ENCODE data around the gene TIE1. TPM values are rescaled to one million over a fixed set of nuclear protein-coding genes. Genes with fewer than 3 reads are reported as not detected.

The TIE1 gene
- total RNA-seq, 1 donor from 2014 or later: 49.6 TPM

DNA sequence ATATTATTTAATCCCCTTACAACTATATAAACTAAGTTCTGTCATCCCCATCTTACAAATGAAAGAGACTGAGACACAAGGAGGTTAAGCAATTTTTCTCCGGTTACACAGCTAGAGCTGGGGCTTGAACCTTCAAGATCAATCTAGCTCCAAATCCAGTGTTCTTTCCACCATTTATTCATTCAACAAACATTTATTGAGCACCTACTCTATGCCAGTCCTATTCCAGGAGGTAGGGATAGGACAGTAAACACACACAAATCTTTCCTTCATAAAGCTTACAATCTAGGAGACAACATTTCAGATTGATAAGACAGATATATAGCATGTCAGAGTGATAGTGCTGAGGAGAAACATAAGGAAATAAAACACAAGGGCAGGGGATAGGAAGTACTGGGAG is 33.9 kb upstream of the TIE1 start:
- H3K27ac ChIP-seq (ENCODE audit: low read depth, low read length): no peak overlapping the region
- H3K36me3 ChIP-seq (ENCODE audit: control insufficient read depth in 3 of 3, insufficient read depth in 3 of 3, low read length in 3 of 3): no peaks in the 10 kb centered on the region
- no peak overlapping the region for H3K4me3 ChIP-seq (ENCODE audit: low read length in 3 of 3)
- H3K4me1 ChIP-seq (ENCODE audit: control insufficient read depth in 3 of 3, insufficient read depth in 3 of 3, low read length in 3 of 3): no peaks in the 10 kb centered on the region
- H3K9me3 ChIP-seq (ENCODE audit: control insufficient read depth in 3 of 3, low read length in 3 of 3): no peaks in the 10 kb centered on the region
- peaks cover 19 to 23% (median 22%) of the 10 kb centered on the region in 3 donors for H3K27me3 ChIP-seq (ENCODE audit: control insufficient read depth in 3 of 3, insufficient read depth in 3 of 3, low read length in 3 of 3)
- no peak overlapping the region for H3K9ac ChIP-seq (ENCODE audit: low read depth in 1 of 3, low read length in 3 of 3)

DNA sequence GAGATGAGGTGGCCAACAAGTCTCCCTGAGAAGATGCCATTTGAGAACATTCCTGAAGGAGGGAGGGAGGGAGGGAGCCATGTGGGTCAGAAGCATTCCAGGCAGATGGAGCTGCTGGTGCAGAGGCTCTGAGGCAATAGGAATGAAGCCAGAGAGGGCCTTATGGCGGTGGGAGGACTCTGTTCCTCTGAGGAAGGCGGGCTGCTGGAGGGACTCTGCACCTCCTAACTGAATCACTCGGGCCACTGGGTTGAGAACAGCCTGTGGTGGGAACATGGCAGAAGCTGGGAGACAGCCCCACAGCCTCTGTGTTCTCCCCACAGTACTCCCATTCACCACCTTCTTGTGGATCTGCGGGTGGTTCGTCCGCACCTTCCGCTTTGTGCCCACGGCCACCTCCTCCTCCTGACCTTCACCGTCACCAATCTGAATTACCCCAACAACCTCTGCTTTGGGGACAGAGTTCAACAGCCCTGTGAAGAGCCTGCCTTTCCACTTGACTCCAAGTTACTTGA is 33.4 kb upstream of the TIE1 start:
- Histone ChIP-seq H3K9ac (ENCODE audit: low read depth in 1 of 3, low read length in 3 of 3) (no peak overlapping the region), H3K4me1 (ENCODE audit: control insufficient read depth in 3 of 3, insufficient read depth in 3 of 3, low read length in 3 of 3) (no peaks in the 10 kb centered on the region), H3K27me3 (ENCODE audit: control insufficient read depth in 3 of 3, insufficient read depth in 3 of 3, low read length in 3 of 3) (peaks cover 23 to 27% (median 26%) of the 10 kb centered on the region in 3 donors), H3K4me3 (ENCODE audit: low read length in 3 of 3) (no peak overlapping the region), H3K9me3 (ENCODE audit: control insufficient read depth in 3 of 3, low read length in 3 of 3) (no peaks in the 10 kb centered on the region), H3K36me3 (ENCODE audit: control insufficient read depth in 3 of 3, insufficient read depth in 3 of 3, low read length in 3 of 3) (no peaks in the 10 kb centered on the region), H3K27ac (ENCODE audit: low read depth, low read length) (no peak overlapping the region)

DNA sequence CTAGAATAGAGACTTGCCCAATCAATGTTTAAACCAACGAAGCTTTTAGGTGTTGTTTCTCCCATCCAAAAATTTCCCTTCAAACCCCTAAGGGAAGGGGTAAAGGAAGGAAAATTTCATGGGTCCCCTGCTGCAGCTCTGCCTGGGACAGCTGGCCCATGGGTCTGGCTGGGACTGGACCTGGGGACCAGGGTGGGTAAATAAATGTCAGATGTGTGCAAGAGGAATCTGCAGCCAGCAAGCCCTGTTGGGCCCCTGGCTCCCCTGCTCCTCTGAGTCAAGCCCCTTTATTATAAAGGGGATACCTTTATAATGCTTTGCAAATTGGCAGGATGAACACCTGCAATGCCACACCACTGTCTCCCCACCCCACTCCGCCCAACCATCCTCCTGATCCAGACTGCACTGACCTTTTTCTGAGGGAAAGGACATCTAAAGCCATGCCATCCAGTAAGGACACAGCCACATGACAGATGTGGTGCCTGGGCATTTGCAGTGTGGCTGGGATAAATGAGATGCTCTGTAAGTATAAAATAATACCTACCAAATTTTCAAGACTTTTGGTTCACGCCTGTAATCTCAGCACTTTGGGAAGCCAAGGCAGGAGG is 32.9 kb upstream of the TIE1 start:
- Histone ChIP-seq H3K27ac (ENCODE audit: low read depth, low read length) (no peak overlapping the region), H3K9ac (ENCODE audit: low read depth in 1 of 3, low read length in 3 of 3) (no peak overlapping the region), H3K36me3 (ENCODE audit: control insufficient read depth in 3 of 3, insufficient read depth in 3 of 3, low read length in 3 of 3) (no peaks in the 10 kb centered on the region), H3K27me3 (ENCODE audit: control insufficient read depth in 3 of 3, insufficient read depth in 3 of 3, low read length in 3 of 3) (peaks cover 26 to 33% (median 26%) of the 10 kb centered on the region in 3 donors), H3K4me3 (ENCODE audit: low read length in 3 of 3) (no peak overlapping the region), H3K4me1 (ENCODE audit: control insufficient read depth in 3 of 3, insufficient read depth in 3 of 3, low read length in 3 of 3) (no peaks in the 10 kb centered on the region), H3K9me3 (ENCODE audit: control insufficient read depth in 3 of 3, low read length in 3 of 3) (no peaks in the 10 kb centered on the region)

DNA sequence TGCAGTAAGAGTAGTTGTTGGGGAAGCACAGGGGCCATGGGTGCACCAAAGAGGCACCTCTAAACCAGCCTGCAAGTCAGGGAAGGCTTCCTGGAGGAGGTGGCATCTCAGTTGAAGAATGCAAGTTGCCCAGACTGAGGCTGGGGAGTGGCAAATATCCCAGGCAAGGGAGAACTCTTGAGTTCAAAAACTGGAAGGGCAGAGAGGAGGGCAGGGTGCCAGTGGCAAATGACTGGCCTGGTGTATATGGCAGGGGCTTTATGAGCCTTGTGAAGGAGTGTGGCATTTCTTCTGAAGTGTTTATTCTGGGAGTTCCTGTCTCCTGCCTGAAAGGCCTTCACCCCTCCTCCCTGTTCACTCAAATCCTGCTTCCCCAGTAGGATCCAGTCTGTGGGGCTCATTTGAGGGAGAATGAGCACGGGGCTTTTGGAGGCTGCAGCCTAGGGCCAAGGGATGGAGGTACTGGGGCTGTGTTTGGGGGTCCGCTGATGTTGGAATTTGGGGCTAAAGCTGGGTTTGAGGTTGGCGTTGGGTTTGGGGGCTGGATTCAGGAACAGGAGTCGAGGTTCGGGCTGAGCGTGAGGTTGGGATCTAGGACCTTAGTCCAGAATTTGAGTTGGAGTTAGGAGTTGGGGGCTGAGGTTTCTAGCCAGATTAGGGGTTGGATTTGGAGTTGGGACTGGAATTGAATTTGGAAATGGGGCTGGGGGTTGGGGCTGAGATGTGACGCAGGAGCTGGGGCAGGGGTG is 31.0 kb upstream of the TIE1 start, which contains the start of gene TMEM125:
Gene TMEM125 (plus strand): TSS at position 357 of the 749 bp plus-strand sequence. CDS start 2,740 bp downstream, outside the sequence.
- Histone ChIP-seq H3K4me1 (ENCODE audit: control insufficient read depth in 3 of 3, insufficient read depth in 3 of 3, low read length in 3 of 3) (no peaks in the 10 kb centered on the region), H3K36me3 (ENCODE audit: control insufficient read depth in 3 of 3, insufficient read depth in 3 of 3, low read length in 3 of 3) (no peaks in the 10 kb centered on the region), H3K9ac (ENCODE audit: low read depth in 1 of 3, low read length in 3 of 3) (no peak within 1 kb of the TSS), H3K27ac (ENCODE audit: low read depth, low read length) (no peak within 1 kb of the TSS), H3K9me3 (ENCODE audit: control insufficient read depth in 3 of 3, low read length in 3 of 3) (no peaks in the 10 kb centered on the region), H3K27me3 (ENCODE audit: control insufficient read depth in 3 of 3, insufficient read depth in 3 of 3, low read length in 3 of 3) (peaks cover 26 to 36% (median 29%) of the 10 kb centered on the region in 3 donors), H3K4me3 (ENCODE audit: low read length in 3 of 3) (no peak within 1 kb of the TSS)

DNA sequence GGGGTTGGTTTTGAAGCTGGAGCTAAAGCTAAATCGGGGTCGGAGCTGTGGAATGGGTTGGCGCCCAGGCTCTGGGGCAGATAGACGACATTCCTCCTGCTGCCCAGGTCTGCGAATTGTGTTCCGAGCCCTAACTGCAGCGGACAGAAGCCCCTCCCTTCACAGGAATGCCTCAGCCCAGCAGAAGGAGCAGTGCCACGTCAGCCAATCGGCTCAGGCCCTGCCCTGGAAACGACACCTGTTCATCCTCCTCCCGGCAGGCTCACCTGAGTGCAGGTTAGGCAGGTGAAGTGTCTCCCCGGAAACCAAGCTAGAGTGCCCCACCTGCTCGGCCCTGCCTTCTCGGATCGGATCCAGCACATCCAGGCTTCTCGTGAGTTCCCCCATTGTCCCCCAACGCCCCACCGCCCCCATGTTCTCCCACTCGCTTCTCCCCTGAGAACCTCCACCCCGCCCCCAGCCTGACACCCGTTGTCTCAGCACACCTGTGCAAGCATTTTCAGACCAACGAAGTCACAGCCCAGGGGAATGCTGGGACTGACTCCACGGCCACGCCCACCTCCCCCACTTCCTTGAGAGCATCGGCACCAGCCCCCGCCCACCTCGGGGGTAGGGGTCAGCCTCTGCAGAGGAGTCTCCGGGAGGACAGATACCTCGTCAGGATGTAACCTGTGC is 30.2 kb upstream of the TIE1 start:
- no peaks in the 10 kb centered on the region for H3K36me3 ChIP-seq (ENCODE audit: control insufficient read depth in 3 of 3, insufficient read depth in 3 of 3, low read length in 3 of 3)
- H3K4me1 ChIP-seq (ENCODE audit: control insufficient read depth in 3 of 3, insufficient read depth in 3 of 3, low read length in 3 of 3): no peaks in the 10 kb centered on the region
- H3K27ac ChIP-seq (ENCODE audit: low read depth, low read length): no peak overlapping the region
- H3K27me3 ChIP-seq (ENCODE audit: control insufficient read depth in 3 of 3, insufficient read depth in 3 of 3, low read length in 3 of 3): peaks cover 26 to 36% (median 35%) of the 10 kb centered on the region in 3 donors
- no peak overlapping the region for H3K4me3 ChIP-seq (ENCODE audit: low read length in 3 of 3)
- H3K9me3 ChIP-seq (ENCODE audit: control insufficient read depth in 3 of 3, low read length in 3 of 3): no peaks in the 10 kb centered on the region
- H3K9ac ChIP-seq (ENCODE audit: low read depth in 1 of 3, low read length in 3 of 3): no peak overlapping the region

DNA sequence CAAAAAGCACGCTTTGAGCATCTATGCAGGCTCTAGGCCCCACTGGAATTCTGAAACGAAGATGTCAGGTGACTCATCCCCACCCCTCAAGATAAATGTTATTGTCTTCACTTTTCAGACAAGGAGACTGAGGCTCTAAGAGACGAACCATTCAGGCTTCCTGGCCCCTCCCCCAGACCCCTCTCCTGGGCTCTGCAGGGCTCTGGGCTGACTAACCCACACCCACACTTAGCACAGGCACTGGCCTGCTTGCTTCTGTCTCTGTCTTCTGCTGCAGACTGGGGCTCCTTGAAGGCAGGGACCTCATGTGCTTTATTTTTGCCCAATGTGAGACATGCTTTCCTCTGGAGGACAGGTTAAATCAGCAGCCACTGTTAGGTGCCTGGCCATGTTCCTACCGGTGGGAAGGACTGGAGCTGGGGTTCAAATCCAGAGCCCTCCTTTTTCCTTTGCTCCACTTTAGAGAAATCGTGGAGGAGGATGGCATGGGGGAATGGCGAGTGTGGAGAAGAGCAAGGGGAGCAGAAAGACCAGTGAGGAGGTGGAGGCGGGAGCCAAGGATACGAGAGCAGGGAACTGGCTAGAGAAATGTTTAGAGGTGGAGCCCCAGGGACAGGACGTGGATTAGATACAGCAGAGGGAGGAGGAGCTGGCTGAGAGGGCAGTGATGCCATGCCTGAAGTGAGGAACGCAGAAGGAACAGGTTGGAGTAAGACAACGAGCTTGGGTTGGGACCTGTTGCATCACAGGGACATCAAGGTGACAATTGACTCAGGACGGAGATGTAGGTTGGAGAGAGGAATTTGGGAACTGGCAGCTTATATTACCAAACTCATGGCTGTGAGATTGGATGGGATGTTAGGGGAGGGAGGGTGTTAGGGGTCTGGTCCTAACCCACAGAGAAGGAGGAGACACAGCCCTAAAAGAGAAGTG is 29.3 kb upstream of the TIE1 start:
- peaks cover 32 to 38% (median 36%) of the 10 kb centered on the region in 3 donors for H3K27me3 ChIP-seq (ENCODE audit: control insufficient read depth in 3 of 3, insufficient read depth in 3 of 3, low read length in 3 of 3)
- H3K9ac ChIP-seq (ENCODE audit: low read depth in 1 of 3, low read length in 3 of 3): no peak overlapping the region
- no peaks in the 10 kb centered on the region for H3K36me3 ChIP-seq (ENCODE audit: control insufficient read depth in 3 of 3, insufficient read depth in 3 of 3, low read length in 3 of 3)
- H3K4me3 ChIP-seq (ENCODE audit: low read length in 3 of 3): no peak overlapping the region
- no peak overlapping the region for H3K27ac ChIP-seq (ENCODE audit: low read depth, low read length)
- no peaks in the 10 kb centered on the region for H3K4me1 ChIP-seq (ENCODE audit: control insufficient read depth in 3 of 3, insufficient read depth in 3 of 3, low read length in 3 of 3)
- H3K9me3 ChIP-seq (ENCODE audit: control insufficient read depth in 3 of 3, low read length in 3 of 3): no peaks in the 10 kb centered on the region

DNA sequence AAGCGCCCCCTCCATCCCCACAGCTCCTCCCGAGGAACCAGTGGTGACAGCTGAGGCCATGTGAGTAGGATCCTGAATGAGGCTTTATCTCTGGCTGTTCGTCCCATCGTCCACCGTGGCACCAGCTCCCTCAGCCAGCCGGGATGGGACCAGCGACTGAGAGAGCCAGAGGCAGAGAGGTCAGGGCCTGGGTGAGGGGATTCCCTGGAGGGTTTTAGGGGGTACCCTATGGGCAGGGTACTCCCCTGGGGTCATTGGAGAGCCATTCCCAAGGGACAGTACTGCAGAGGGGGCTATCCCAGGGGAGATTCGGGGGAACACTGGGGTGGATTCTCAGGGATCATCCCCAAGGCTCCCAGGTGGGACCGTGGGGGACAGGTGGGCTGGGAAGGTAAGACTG is 28.6 kb upstream of the TIE1 start:
- H3K9me3 ChIP-seq (ENCODE audit: control insufficient read depth in 3 of 3, low read length in 3 of 3): no peaks in the 10 kb centered on the region
- no peak overlapping the region for H3K27ac ChIP-seq (ENCODE audit: low read depth, low read length)
- no peaks in the 10 kb centered on the region for H3K4me1 ChIP-seq (ENCODE audit: control insufficient read depth in 3 of 3, insufficient read depth in 3 of 3, low read length in 3 of 3)
- H3K4me3 ChIP-seq (ENCODE audit: low read length in 3 of 3): no peak overlapping the region
- peaks cover 32 to 38% (median 36%) of the 10 kb centered on the region in 3 donors for H3K27me3 ChIP-seq (ENCODE audit: control insufficient read depth in 3 of 3, insufficient read depth in 3 of 3, low read length in 3 of 3)
- no peak overlapping the region for H3K9ac ChIP-seq (ENCODE audit: low read depth in 1 of 3, low read length in 3 of 3)
- H3K36me3 ChIP-seq (ENCODE audit: control insufficient read depth in 3 of 3, insufficient read depth in 3 of 3, low read length in 3 of 3): no peaks in the 10 kb centered on the region

DNA sequence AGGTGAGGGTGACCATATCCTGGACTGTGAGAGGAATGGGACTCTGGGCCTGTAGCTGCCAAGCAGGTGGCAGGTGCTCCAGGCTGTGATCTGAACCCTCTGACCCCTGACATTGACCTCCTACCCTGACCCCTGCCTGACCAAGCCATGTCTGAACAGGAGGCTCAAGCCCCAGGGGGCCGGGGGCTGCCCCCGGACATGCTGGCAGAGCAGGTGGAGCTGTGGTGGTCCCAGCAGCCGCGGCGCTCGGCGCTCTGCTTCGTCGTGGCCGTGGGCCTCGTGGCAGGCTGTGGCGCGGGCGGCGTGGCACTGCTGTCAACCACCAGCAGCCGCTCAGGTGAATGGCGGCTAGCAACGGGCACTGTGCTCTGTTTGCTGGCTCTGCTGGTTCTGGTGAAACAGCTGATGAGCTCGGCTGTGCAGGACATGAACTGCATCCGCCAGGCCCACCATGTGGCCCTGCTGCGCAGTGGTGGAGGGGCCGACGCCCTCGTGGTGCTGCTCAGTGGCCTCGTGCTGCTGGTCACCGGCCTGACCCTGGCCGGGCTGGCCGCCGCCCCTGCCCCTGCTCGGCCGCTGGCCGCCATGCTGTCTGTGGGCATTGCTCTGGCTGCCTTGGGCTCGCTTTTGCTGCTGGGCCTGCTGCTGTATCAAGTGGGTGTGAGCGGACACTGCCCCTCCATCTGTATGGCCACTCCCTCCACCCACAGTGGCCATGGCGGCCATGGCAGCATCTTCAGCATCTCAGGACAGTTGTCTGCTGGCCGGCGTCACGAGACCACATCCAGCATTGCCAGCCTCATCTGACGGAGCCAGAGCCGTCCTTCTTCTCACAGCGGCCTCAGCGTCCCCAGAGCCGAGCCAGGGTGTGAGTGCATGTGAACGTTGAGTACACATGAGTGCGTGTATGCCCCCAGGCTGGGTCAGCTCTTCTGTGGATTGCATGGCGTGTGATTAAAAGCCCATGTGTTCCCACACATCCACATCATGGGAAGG is 27.9 kb upstream of the TIE1 start:
- H3K27ac ChIP-seq (ENCODE audit: low read depth, low read length): no peak overlapping the region
- no peak overlapping the region for H3K4me3 ChIP-seq (ENCODE audit: low read length in 3 of 3)
- no peaks in the 10 kb centered on the region for H3K4me1 ChIP-seq (ENCODE audit: control insufficient read depth in 3 of 3, insufficient read depth in 3 of 3, low read length in 3 of 3)
- H3K36me3 ChIP-seq (ENCODE audit: control insufficient read depth in 3 of 3, insufficient read depth in 3 of 3, low read length in 3 of 3): no peaks in the 10 kb centered on the region
- H3K9me3 ChIP-seq (ENCODE audit: control insufficient read depth in 3 of 3, low read length in 3 of 3): no peaks in the 10 kb centered on the region
- no peak overlapping the region for H3K9ac ChIP-seq (ENCODE audit: low read depth in 1 of 3, low read length in 3 of 3)
- peaks cover 32 to 41% (median 38%) of the 10 kb centered on the region in 3 donors for H3K27me3 ChIP-seq (ENCODE audit: control insufficient read depth in 3 of 3, insufficient read depth in 3 of 3, low read length in 3 of 3)
